ENCODE results near the gene ITGB4. TPM values are rescaled to one million over a fixed set of nuclear protein-coding genes. Genes with fewer than 3 reads are reported as not detected.

Gene ITGB4
- total and polyA plus RNA-seq, 10 of the 15 experiments (the other 5 are each of a cell fraction or from before 2014, with no cell fraction given): 0.06 to 1.6 (median 0.27) TPM; not detected in 2

- TF ChIP-seq STAT1 (conservative IDR thresholded peaks at IDR 0.05): no peak
- TF ChIP-seq SKIL (IDR thresholded peaks at IDR 0.05; ENCODE audit: low read depth, poor library complexity, severe bottlenecking): no peak
- 0 out of 3 replicates have a peak, but pooled peaks of 1 of the 2 experiments have one; percentile 37 for TF ChIP-seq EGR1 (IDR thresholded peaks at IDR 0.05; ENCODE audit: borderline replicate concordance in 1 of 2, low read depth in 2 of 2, low read length in 2 of 2)
- TF ChIP-seq SPI1 (IDR thresholded peaks at IDR 0.05; ENCODE audit: borderline replicate concordance, insufficient read depth, low read depth, low read length): no peak
- no peak for TF ChIP-seq EED (IDR thresholded peaks at IDR 0.05; ENCODE audit: low read depth)
- TF ChIP-seq IKZF1 (conservative IDR thresholded peaks at IDR 0.05): peak; percentile 93
- no peak for TF ChIP-seq BMI1 (IDR thresholded peaks at IDR 0.05; ENCODE audit: borderline replicate concordance)
- no peak for TF ChIP-seq PML (IDR thresholded peaks at IDR 0.05; ENCODE audit: low read length)
- no peak for TF ChIP-seq REST (IDR thresholded peaks at IDR 0.05; ENCODE audit: low read depth, low read length)
- no peak for TF ChIP-seq TBL1XR1 (IDR thresholded peaks at IDR 0.05; ENCODE audit: low read depth, low read length)
- no peak for TF ChIP-seq MXI1 (IDR thresholded peaks at IDR 0.05; ENCODE audit: low read depth, low read length)
- no peak for TF ChIP-seq MTA2 (IDR thresholded peaks at IDR 0.05; ENCODE audit: low read depth)
- no peak for TF ChIP-seq ZBTB40 (IDR thresholded peaks at IDR 0.05; ENCODE audit: borderline replicate concordance)
- TF ChIP-seq ZNF207 (IDR thresholded peaks at IDR 0.05; ENCODE audit: borderline replicate concordance): peak; percentile 28; the same call in 1 of the 2 replicates
- no peak for TF ChIP-seq PAX5 (IDR thresholded peaks at IDR 0.05; ENCODE audit: borderline replicate concordance, low read depth, low read length)
- peak; percentile 65; the same call in 1 of the 2 replicates for TF ChIP-seq ZNF217 (IDR thresholded peaks at IDR 0.05)
- TF ChIP-seq SUZ12 (IDR thresholded peaks at IDR 0.05; ENCODE audit: unreplicated experiment): no peak
- no peak for TF ChIP-seq NFYA (IDR thresholded peaks at IDR 0.05; ENCODE audit: borderline replicate concordance, low read depth, low read length)
- TF ChIP-seq YY1 (IDR thresholded peaks at IDR 0.05; ENCODE audit: low read depth, low read length): peak; percentile 59; the same call in 1 of the 2 replicates
- peak; percentile 91; the same call in 1 of the 2 replicates for TF ChIP-seq SMARCA5 (IDR thresholded peaks at IDR 0.05)
Observed at GRCh38 chr17:75753514-75754377, 32.5 kb downstream of the ITGB4 start (continued).
